Vagina (tissue), 2 donors: ENCODE results near the gene TOMM7.

Experiments
- CTCF ChIP-seq, 3 experiments: fragments of 450-650 bp in 2 of 3; fragments of 200-600 bp in 1 of 3; sonication (generic) in 1 of 3; IDR thresholded peaks; one replicate each; pipeline ENCODE4 v1.5.1; 2017 to 2019; ENCODE audit warnings: antibody characterized with exemption in 3 of 3, mild to moderate bottlenecking in 2 of 3, moderate library complexity in 2 of 3
- POLR2A ChIP-seq, 2 donors: fragments of 450-650 bp; IDR thresholded peaks; one replicate each; pipeline ENCODE4 v1.6.1; 2017; ENCODE audit warnings: antibody characterized with exemption in 2 of 2, mild to moderate bottlenecking in 2 of 2, moderate library complexity in 2 of 2

DNA sequence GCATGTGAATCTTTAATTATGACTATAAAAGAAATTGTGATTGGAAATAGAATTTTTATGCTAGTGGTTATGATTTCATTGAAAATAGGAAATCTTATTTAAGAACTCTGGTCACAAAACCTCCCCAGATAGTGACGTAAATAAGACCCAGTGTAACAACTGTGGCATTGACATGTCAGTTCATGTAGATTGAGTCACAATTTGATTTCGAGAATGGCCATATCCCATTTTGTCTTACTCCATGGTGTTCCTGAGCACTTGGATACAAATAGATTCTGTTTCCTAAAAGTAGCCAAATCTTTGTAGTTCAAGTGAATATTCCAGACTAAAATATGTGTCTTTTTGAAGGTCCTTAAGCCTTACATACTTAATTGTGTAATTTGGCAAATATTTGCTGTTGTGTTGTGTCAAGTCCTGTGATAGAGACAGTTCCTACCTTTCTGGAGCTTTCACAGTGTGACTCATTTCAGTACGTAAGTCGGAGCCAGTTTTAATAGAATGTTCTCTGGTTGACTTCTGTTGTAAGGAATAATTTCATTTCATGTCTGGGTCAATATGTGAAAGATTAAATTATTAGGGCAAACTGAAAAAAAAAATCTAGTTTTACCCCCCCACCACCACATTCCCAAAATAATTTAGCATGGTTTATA lies 37.1 kb upstream of the TOMM7 start:
- TF ChIP-seq POLR2A (IDR thresholded peaks at IDR 0.05) (no peak), CTCF (IDR thresholded peaks at IDR 0.05) (no peak)
